ENCODE data around the gene FRMD4A.

DNA sequence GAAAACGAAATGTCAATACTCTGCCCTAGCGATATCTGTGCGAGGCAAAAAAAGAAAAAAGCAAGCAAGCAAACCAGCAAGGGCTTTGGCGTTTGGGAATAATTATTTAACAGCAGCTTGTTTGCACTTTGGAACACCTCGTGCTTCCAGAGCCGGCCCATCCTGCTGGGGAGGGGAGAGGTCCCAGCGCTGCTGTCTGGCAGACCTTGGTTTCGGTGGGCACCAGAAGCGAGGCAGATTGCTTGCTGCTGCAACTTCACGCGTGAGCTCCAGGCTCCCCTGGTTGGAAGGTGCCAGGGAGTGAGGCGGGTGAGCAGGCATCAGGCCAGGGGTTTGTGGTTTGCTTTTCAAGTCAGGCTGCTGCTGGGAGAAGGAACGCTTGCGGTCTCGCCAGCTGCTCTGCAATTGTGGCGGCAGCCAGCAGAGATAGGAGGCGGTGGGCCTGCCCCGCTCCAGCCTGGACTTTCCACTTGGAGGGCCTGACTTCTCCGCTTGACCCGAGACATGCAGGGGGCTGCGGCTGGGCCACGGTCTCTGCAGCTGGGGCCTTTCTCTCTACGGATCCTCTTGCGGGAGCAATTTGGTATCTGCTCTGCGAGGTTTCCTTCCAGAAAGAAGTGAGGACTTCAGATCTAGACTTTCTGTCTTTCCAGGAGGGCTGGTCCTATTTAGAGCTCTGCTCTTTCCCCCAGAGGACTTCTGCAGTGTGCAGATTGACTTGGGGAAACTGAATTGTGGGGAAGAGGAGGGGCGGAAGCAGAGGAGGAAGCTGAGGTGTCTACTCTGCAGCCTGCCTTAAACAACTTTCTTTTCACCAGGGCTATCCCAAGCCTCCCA, 612.6 kb downstream of the FRMD4A start:
- TF ChIP-seq EP300 (IDR thresholded peaks at IDR 0.05; ENCODE audit: low read depth) = no peak
- TF ChIP-seq, protein P1, sequence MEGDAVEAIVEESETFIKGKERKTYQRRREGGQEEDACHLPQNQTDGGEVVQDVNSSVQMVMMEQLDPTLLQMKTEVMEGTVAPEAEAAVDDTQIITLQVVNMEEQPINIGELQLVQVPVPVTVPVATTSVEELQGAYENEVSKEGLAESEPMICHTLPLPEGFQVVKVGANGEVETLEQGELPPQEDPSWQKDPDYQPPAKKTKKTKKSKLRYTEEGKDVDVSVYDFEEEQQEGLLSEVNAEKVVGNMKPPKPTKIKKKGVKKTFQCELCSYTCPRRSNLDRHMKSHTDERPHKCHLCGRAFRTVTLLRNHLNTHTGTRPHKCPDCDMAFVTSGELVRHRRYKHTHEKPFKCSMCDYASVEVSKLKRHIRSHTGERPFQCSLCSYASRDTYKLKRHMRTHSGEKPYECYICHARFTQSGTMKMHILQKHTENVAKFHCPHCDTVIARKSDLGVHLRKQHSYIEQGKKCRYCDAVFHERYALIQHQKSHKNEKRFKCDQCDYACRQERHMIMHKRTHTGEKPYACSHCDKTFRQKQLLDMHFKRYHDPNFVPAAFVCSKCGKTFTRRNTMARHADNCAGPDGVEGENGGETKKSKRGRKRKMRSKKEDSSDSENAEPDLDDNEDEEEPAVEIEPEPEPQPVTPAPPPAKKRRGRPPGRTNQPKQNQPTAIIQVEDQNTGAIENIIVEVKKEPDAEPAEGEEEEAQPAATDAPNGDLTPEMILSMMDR (IDR thresholded peaks at IDR 0.05) = no peak
- no peak for TF ChIP-seq POLR2A (IDR thresholded peaks at IDR 0.05)
